GM10847 (cell line): Measurements from ENCODE around the gene RFTN1.

Experiments used
- POLR2A ChIP-seq: IDR thresholded peaks from 2 replicates; pipeline ENCODE4 v1.6.1; 2011; ENCODE audit not compliant: insufficient read length; ENCODE audit errors: extremely low read depth

RFTN1 gene

GRCh38 chr3:16449369-16449768 is 64.1 kb downstream of the RFTN1 start:
- no peak for TF ChIP-seq POLR2A

DNA sequence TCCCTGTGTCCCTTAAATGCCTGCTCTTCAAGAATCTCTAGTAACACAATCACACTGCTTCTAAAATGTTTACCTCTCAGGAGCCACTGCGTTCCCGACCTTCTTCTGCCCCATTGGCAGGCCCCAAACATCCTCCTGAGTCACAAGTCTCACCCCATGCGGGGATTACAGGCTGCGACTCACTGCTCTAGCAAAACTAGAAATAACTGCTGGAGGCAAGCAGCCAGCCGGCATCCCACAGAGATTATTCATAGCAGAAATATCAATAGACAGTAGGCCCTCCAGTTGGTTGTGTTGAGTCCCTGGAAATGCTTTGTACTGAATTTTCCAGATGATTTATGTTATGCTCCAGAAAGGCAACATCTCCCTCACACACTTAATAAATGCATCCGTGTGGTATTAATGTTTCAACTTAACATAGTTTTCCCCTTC is 64.8 kb downstream of the RFTN1 start:
- TF ChIP-seq POLR2A = no peak

GRCh38 chr3:16447135-16447534 is 66.4 kb downstream of the RFTN1 start:
- no peak for TF ChIP-seq POLR2A

- no peak for TF ChIP-seq POLR2A
These were observed 69.2 kb downstream of the RFTN1 start for GRCh38 chr3:16444344-16444743.

- TF ChIP-seq POLR2A = no peak
These were observed 70.8 kb downstream of the RFTN1 start for GRCh38 chr3:16442730-16443129.

DNA sequence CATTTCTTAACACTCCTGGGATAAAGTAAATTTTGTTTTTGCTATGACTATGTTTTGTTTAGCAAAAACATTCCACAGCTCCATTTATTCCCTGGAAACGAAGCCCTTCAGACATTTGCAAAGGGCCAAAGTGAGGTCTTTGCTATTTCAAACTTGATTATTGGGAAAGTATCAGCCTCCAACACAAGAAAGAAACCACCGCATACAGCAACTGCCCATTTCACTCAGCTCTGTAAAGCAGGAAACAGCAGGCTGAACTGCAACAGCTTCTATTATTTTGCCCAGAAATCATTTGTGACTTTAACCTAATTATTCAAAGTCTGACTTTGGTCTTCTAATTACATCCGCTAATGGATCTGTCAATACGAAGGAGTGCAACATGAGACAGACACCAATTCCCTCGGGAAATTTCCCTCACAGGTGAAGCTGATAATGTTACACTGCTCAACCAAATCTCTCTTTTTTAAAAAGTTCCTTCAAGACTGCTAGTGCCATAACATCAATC is 72.1 kb downstream of the RFTN1 start:
- no peak for TF ChIP-seq POLR2A

DNA sequence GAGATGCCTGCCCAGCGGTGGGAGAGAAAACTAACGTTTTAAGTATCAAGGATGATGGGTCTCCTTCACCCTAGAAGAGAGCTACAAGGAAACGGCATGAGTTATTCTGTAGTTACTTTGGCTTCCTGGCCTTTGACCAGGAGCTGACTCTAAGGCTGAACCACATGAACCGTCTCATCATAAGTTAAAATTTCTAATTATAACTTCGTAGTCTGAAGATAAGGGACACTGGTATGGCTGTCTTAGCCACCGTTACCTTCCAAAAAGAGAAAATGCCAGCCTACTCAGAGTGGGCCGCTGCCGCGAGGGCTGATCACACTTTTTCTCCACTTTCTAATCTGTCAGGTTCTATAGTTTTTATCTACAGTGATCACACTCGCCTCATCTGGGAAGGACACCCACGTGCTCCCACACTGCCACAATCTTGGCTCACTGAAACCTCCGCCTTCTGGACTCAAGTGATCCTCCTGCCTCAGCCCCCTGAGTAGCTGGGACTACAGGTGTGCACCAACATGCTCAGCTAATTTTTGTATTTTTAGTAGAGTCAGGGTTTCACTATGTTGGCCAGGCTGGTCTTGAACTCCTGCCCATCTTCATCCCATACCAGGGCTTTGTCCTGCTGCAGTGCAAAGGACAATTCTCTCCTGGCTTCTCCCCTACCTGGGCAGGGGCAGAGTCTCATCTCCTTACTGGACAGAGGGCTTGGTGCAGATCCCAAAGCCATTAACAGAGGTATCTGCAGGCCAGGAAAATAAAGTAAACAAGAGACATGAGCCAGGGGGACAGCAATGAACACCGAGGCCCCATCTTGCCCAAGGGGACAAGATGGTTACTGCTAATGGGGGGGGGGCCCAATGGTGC is 73.4 kb downstream of the RFTN1 start:
- TF ChIP-seq POLR2A = no peak

GRCh38 chr3:16439163-16439847 is 74.2 kb downstream of the RFTN1 start:
- TF ChIP-seq POLR2A = no peak

- no peak for TF ChIP-seq POLR2A
These were observed 75.9 kb downstream of the RFTN1 start for GRCh38 chr3:16437640-16438039.

DNA sequence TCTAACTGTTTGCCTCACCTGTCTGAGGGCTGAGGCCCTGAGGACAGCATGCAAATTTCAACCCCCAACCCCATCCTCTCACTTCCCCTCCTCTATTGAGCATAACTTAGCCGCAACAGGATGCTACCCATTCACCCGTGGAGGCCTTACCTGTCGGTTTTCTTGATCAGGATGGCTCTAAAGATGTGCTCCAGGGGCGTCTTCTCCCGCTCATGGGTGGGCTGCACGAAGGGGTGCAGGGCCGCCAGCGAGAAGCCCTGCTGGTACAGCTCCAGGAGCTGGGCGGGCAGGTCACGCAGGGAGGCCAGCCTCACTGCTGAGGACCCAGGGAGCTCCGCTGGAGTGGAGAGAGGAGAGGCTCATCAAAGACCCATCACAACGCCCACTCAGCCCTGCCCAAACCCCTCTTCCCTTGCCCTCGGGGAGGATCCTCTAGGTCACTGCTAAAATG is 79.8 kb downstream of the RFTN1 start:
- no peak for TF ChIP-seq POLR2A

DNA sequence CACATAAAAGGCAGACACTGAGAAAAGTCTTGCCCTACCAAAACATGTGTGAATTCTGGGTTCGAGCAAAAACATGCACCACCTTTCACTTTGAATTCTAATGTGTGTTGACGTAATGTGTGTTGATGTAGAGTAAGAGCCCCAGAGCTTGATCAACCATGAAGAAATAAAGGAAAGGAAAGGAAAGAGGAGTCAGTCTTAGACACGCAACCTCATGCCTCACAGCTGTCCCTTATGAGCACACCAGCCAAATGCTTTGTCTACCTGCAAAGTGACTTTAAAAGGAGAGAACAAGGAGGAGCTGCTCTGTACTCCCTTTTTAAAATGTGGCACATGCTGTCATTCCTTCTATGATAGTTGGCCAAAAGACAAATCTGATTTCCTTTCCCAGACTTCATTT is 80.8 kb downstream of the RFTN1 start:
- TF ChIP-seq POLR2A = no peak

DNA sequence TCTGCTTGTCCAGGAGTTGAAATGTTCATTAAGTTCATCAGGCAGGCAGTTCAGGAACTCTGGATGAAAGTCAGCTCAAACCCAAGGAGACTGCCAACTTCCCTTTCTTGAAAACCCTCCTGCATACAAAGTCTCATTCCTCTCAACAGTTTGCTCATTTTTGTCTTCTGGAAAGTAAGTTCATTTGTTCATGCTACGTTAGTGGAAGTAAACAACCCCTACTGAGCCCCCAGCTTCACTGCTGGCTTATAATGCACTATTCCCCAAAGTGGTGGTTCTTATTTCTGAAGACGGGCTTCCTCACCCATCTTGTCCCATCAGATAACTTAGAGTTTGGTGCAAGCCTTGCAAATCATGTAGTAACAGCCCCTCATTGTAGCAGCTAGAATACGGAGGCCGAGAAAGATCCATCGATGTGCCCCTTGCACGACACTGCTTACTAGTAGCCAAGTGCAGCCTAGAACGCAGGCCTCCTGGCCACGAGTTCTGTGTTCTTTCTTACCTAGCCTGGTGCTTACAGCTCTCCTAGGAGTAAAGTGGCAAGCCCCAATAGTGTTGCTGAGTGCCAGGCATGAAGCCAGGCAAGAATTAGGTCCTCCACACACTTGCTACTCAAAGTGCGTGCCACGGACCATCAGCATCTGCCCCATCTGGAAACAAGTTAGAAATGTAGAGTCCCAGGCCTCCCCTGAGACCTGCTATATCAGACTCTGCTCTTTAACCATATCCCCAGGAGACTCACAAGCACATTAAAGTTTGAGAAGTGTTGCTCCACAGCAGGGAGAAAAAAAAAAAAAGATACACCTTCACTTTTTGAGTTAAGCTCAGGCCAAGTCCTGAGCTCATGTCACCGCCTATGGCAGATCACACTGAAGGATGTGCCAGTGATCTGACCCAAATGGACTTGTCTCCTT is 82.5 kb downstream of the RFTN1 start:
- no peak for TF ChIP-seq POLR2A

GRCh38 chr3:16429086-16429485 is 84.4 kb downstream of the RFTN1 start:
- TF ChIP-seq POLR2A = no peak

- no peak for TF ChIP-seq POLR2A
These were observed 84.9 kb downstream of the RFTN1 start for GRCh38 chr3:16428612-16429011.
